GM21723 (cell line): ENCODE results near the gene SNU13.
A peak's percentile ranks its signal among the peaks of the same experiment; 100 is the strongest.
"Not testable (repeated sequence)": the region's sequence is repeated elsewhere in the genome, so short reads cannot be mapped to it uniquely, and the experiment has no call there.

Source experiments
- ATAC-seq: cut with Tn5 transposase; IDR thresholded peaks from one replicate; pipeline ENCODE4 v1.9.1; 2021; ENCODE audit warnings: mild to moderate bottlenecking, moderate library complexity; ENCODE audit not compliant: unreplicated experiment

The SNU13 gene

GRCh38 chr22:41682033-41682807 lies 6.4 kb downstream of the SNU13 start:
- ATAC-seq: peak; percentile 80

GRCh38 chr22:41681616-41682015 lies 7.1 kb downstream of the SNU13 start:
- peak; percentile 22 for ATAC-seq

- ATAC-seq: no peak
Measured at GRCh38 chr22:41676134-41676533, 12.5 kb downstream of the SNU13 start.

- ATAC-seq: no peak
Measured at GRCh38 chr22:41674846-41675340, 13.8 kb downstream of the SNU13 start.

GRCh38 chr22:41672780-41673509 lies 15.7 kb downstream of the SNU13 start:
- no peak for ATAC-seq

GRCh38 chr22:41672096-41672495 lies 16.6 kb downstream of the SNU13 start:
- ATAC-seq: not testable (repeated sequence)

- ATAC-seq: no peak
Measured at GRCh38 chr22:41668971-41669911, 19.4 kb downstream of the SNU13 start.

GRCh38 chr22:41664951-41665350 lies 23.7 kb downstream of the SNU13 start:
- no peak for ATAC-seq

- ATAC-seq: no peak
Measured at GRCh38 chr22:41664490-41664889, 24.2 kb downstream of the SNU13 start.

- not testable (repeated sequence) for ATAC-seq
Measured at GRCh38 chr22:41663594-41663993, 25.1 kb downstream of the SNU13 start.

- ATAC-seq: no peak
Measured at GRCh38 chr22:41661713-41662112, 27.0 kb downstream of the SNU13 start.

GRCh38 chr22:41661088-41661487 lies 27.6 kb downstream of the SNU13 start:
- no peak for ATAC-seq

GRCh38 chr22:41660416-41660815 lies 28.3 kb downstream of the SNU13 start:
- ATAC-seq: no peak

- no peak for ATAC-seq
Measured at GRCh38 chr22:41659941-41660340, 28.7 kb downstream of the SNU13 start.

GRCh38 chr22:41658869-41659268 lies 29.8 kb downstream of the SNU13 start:
- ATAC-seq: no peak

- ATAC-seq: no peak
Measured at GRCh38 chr22:41657709-41658108, 31.0 kb downstream of the SNU13 start.

GRCh38 chr22:41656556-41656955 lies 32.1 kb downstream of the SNU13 start:
- no peak for ATAC-seq

GRCh38 chr22:41654322-41654721 lies 34.3 kb downstream of the SNU13 start:
- no peak for ATAC-seq

GRCh38 chr22:41650821-41651220 lies 37.8 kb downstream of the SNU13 start:
- ATAC-seq: no peak

GRCh38 chr22:41650229-41650628 lies 38.4 kb downstream of the SNU13 start:
- ATAC-seq: no peak

- ATAC-seq: no peak
Measured at GRCh38 chr22:41648432-41648831, 40.2 kb downstream of the SNU13 start.
